ENCODE results near the gene RASSF7.
A peak's percentile ranks its signal among the peaks of the same experiment; 100 is the strongest.

The RASSF7 gene

GRCh38 chr11:611001-611996, 50.5 kb downstream of the RASSF7 start:
- no peak for DNase-seq

DNA sequence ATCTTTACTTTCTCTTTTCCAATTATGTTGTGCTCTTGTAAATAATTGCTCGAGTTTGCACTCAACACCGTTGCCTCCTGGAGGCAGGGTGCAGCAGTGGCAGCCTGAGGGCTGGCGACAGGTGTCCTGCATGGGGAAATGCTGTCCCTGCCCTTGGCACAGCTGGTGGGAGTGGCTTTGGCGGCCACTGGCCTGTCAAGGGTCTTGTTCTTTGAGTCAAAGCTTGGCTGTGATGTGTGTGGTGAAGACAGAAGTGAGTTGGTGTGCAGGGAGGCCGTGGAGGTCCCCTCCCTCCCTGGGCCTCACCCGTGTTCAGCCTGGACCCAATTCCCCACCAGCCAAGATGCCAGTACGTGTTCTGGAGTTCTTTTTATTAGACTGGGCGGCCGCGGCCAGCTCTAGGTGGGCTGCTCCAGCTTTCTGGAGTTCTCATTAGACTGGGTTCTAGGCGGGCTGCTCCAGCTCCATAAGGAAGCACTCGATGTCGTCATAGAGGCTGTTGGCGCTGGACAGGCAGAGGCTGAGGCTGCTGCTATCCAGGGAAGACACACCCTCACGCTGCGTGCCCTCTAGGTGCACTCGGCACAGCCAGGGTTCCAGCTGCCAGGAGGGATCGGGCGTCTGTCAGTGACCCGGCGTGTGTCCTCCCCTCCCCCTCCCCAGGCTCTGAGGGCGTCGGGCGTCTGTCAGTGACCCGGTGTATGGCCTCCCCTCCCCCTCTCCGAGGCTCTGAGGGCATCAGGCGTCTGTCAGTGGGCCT, 51.6 kb downstream of the RASSF7 start:
- no peak for DNase-seq

DNA sequence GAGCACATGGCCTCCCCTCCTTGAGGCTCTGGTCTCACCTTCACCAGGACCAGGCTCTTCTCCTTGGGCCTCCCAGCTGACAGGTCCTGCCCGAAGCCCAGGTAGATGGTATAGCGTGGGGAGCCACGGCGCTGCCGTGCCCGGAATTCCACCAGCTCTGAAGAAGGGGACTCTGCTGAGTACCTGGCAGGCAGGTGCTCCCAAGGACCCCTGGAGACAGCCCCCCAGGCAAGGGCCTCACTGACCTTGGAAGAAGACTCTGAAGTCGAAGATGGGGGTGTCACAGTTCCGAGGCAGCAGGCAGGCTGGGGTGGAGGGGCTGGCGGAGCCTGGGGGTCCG, 52.2 kb downstream of the RASSF7 start:
- no peak for DNase-seq

GRCh38 chr11:613369-613968, 52.7 kb downstream of the RASSF7 start:
- peak; percentile 82 for DNase-seq

All from activated gamma-delta T cell treated with Interleukin-2 at 50 U/mL for 16 hours (primary cell).